ENCODE data around the gene WDR6. TPM values are rescaled to one million over a fixed set of nuclear protein-coding genes. Genes with fewer than 3 reads are reported as not detected.

WDR6 gene
- total and polyA plus RNA-seq, 9 of the 15 experiments (the other 6 are each of a cell fraction or from before 2014, with no cell fraction given): 8.9 to 90.6 (median 44.7) TPM

DNA sequence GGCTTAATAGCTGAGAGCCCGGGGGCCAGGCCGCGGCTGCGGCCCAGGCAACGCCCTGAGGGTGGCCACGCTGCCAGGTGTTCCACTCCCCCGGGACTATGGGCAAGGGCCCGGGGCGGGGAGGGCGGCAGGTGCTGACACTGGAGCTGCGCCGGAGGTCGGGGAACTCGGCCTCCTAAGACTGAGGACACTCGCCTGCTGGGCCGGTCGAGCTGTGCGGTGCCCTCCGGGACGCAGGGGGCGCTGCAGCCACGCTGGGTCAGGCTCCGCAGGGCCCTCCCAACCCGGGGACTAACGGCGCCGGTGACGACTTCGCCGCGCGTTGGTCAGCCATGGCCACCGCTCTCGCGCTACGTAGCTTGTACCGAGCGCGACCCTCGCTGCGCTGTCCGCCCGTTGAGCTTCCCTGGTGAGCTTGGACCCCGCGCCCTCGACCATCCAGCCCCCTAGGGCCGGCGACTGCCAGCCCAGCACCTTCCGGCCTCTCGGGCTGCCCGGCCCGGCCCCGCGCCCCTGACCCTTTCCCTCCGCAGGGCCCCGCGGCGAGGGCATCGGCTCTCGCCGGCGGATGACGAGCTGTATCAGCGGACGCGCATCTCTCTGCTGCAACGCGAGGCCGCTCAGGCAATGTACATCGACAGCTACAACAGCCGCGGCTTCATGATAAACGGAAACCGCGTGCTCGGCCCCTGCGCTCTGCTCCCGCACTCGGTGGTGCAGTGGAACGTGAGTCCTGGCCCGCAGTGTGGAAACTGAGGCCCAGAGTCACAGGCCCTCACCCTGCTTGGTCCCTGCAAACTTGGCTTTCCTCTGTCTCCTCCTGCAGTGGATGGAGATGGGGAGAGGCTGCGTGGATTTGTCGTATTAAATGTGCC lies 14.9 kb downstream of the WDR6 start, which contains the start of gene NDUFAF3 (continued):
- TF ChIP-seq NEUROD1 (IDR thresholded peaks at IDR 0.05; ENCODE audit: borderline replicate concordance, low read depth, low read length, partially characterized antibody) (no peak), RBM22 (IDR thresholded peaks at IDR 0.05; ENCODE audit: low read depth, low read length, poor library complexity, severe bottlenecking) (no peak), CBFA2T3 (IDR thresholded peaks at IDR 0.05) (0 out of 2 replicates have a peak, but pooled peaks have one; percentile 22), ZNF444 (CRISPR knock-in tag; IDR thresholded peaks at IDR 0.05) (no peak), GABPB1 (CRISPR knock-in tag; IDR thresholded peaks at IDR 0.05) (peak; percentile 55; the same call in 1 of the 2 replicates)
- TF ChIP-seq, protein P1, sequence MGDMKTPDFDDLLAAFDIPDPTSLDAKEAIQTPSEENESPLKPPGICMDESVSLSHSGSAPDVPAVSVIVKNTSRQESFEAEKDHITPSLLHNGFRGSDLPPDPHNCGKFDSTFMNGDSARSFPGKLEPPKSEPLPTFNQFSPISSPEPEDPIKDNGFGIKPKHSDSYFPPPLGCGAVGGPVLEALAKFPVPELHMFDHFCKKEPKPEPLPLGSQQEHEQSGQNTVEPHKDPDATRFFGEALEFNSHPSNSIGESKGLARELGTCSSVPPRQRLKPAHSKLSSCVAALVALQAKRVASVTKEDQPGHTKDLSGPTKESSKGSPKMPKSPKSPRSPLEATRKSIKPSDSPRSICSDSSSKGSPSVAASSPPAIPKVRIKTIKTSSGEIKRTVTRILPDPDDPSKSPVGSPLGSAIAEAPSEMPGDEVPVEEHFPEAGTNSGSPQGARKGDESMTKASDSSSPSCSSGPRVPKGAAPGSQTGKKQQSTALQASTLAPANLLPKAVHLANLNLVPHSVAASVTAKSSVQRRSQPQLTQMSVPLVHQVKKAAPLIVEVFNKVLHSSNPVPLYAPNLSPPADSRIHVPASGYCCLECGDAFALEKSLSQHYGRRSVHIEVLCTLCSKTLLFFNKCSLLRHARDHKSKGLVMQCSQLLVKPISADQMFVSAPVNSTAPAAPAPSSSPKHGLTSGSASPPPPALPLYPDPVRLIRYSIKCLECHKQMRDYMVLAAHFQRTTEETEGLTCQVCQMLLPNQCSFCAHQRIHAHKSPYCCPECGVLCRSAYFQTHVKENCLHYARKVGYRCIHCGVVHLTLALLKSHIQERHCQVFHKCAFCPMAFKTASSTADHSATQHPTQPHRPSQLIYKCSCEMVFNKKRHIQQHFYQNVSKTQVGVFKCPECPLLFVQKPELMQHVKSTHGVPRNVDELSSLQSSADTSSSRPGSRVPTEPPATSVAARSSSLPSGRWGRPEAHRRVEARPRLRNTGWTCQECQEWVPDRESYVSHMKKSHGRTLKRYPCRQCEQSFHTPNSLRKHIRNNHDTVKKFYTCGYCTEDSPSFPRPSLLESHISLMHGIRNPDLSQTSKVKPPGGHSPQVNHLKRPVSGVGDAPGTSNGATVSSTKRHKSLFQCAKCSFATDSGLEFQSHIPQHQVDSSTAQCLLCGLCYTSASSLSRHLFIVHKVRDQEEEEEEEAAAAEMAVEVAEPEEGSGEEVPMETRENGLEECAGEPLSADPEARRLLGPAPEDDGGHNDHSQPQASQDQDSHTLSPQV (IDR thresholded peaks at IDR 0.05): 0 out of 2 replicates have a peak, but pooled peaks have one; percentile 40
- TF ChIP-seq, protein P2, sequence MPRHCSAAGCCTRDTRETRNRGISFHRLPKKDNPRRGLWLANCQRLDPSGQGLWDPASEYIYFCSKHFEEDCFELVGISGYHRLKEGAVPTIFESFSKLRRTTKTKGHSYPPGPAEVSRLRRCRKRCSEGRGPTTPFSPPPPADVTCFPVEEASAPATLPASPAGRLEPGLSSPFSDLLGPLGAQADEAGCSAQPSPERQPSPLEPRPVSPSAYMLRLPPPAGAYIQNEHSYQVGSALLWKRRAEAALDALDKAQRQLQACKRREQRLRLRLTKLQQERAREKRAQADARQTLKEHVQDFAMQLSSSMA (CRISPR knock-in tag; IDR thresholded peaks at IDR 0.05): no peak; the same call in 1 of the 2 replicates
- TF ChIP-seq, protein P3, sequence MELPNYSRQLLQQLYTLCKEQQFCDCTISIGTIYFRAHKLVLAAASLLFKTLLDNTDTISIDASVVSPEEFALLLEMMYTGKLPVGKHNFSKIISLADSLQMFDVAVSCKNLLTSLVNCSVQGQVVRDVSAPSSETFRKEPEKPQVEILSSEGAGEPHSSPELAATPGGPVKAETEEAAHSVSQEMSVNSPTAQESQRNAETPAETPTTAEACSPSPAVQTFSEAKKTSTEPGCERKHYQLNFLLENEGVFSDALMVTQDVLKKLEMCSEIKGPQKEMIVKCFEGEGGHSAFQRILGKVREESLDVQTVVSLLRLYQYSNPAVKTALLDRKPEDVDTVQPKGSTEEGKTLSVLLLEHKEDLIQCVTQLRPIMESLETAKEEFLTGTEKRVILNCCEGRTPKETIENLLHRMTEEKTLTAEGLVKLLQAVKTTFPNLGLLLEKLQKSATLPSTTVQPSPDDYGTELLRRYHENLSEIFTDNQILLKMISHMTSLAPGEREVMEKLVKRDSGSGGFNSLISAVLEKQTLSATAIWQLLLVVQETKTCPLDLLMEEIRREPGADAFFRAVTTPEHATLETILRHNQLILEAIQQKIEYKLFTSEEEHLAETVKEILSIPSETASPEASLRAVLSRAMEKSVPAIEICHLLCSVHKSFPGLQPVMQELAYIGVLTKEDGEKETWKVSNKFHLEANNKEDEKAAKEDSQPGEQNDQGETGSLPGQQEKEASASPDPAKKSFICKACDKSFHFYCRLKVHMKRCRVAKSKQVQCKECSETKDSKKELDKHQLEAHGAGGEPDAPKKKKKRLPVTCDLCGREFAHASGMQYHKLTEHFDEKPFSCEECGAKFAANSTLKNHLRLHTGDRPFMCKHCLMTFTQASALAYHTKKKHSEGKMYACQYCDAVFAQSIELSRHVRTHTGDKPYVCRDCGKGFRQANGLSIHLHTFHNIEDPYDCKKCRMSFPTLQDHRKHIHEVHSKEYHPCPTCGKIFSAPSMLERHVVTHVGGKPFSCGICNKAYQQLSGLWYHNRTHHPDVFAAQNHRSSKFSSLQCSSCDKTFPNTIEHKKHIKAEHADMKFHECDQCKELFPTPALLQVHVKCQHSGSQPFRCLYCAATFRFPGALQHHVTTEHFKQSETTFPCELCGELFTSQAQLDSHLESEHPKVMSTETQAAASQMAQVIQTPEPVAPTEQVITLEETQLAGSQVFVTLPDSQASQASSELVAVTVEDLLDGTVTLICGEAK (IDR thresholded peaks at IDR 0.05): peak; percentile 29; the same call in 1 of the 2 replicates
- TF ChIP-seq, protein P3 (CRISPR knock-in tag; IDR thresholded peaks at IDR 0.05): no peak
- TF ChIP-seq, protein P4, sequence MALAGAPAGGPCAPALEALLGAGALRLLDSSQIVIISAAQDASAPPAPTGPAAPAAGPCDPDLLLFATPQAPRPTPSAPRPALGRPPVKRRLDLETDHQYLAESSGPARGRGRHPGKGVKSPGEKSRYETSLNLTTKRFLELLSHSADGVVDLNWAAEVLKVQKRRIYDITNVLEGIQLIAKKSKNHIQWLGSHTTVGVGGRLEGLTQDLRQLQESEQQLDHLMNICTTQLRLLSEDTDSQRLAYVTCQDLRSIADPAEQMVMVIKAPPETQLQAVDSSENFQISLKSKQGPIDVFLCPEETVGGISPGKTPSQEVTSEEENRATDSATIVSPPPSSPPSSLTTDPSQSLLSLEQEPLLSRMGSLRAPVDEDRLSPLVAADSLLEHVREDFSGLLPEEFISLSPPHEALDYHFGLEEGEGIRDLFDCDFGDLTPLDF (CRISPR knock-in tag; IDR thresholded peaks at IDR 0.05): peak; percentile 39; the same call in 1 of the 2 replicates
